GM18861 (cell line): ENCODE data around the gene KCNE2.
"Not testable (repeated sequence)": the region's sequence is repeated elsewhere in the genome, so short reads cannot be mapped to it uniquely, and the experiment has no call there.

Source experiments
- ATAC-seq: cut with Tn5 transposase; IDR thresholded peaks from one replicate; pipeline ENCODE4 v1.9.1; 2021; ENCODE audit not compliant: unreplicated experiment

Gene KCNE2

DNA sequence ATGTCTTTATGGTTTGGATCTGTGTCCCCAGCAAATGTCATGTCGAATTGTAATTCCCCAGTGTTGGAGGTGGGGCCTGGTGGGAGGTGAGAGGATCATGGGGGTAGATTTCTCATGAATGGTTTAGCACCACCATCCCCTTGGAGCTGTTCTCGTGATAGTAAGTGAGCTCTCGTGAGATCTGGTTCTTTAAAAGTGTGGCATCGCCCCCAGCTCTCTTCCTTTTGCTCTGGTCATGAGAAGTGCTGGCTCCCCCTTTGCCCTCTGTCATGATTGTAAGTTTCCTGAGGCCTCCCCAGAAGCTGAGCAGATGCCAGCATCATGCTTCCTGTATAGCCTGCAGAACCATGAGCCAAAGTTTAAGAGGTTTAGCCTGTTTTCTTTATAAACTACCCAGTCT is 11.2 kb upstream of the KCNE2 start:
- no peak for ATAC-seq

DNA sequence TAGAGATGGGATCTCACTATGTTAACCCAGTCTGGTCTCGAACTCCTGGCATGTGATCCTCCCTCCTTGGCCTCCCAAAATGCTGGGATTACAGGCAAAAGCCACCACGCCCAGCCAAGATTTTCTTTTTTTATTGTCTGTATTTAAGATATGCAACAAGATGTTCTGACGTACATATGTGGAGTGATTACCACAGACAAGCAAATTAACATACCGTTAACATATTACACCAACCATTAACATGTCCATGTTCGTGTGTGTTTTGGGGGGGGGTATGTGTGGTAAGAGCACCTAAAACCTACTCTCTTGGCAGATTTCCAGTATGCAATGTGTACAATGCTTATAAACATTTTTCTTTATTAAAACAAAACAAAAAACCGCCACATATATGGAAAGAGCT is 10.6 kb upstream of the KCNE2 start:
- ATAC-seq, result no peak

DNA sequence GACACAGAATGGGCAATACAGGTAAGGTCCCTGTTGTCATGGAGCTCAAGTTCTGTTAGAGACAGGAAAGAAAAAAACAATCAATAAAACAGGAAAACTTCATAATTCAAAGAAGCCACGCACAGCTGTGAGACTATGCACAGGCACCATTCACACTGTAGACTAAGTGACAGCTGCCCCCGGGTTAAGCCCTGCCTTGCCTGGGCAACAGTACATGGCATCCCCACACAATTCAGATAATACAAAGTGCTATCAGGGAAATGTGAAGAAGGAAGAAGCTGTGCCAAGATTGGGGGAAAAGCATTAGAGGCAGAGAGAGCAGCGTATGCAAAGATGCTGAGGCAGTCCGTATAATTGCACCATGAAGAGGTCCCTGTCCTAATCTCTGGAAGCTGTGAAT is 9.0 kb upstream of the KCNE2 start:
- ATAC-seq, result no peak

GRCh38 chr21:34355570-34355969 is 8.2 kb upstream of the KCNE2 start:
- ATAC-seq, result no peak

DNA sequence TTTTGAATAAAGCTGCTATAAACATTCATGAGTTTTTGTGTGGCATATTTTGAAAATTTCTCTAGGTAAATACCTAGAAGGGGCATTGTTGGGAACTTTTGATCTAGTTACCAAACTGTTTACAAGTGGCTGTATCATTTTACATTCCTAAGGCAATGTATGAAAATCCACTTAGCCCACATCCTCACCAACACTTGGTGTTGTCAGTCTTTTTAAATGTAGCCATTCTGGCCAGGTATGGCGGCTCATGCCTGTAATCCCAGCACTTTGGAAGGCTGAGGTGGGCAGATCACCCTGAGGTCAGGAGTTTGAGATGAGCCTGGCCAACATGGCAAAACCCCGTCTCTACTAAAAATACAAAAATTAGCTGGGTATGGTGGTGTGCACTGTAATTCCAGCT is 5.9 kb upstream of the KCNE2 start:
- no peak for ATAC-seq

GRCh38 chr21:34358866-34359265 is 4.9 kb upstream of the KCNE2 start:
- ATAC-seq, result no peak

DNA sequence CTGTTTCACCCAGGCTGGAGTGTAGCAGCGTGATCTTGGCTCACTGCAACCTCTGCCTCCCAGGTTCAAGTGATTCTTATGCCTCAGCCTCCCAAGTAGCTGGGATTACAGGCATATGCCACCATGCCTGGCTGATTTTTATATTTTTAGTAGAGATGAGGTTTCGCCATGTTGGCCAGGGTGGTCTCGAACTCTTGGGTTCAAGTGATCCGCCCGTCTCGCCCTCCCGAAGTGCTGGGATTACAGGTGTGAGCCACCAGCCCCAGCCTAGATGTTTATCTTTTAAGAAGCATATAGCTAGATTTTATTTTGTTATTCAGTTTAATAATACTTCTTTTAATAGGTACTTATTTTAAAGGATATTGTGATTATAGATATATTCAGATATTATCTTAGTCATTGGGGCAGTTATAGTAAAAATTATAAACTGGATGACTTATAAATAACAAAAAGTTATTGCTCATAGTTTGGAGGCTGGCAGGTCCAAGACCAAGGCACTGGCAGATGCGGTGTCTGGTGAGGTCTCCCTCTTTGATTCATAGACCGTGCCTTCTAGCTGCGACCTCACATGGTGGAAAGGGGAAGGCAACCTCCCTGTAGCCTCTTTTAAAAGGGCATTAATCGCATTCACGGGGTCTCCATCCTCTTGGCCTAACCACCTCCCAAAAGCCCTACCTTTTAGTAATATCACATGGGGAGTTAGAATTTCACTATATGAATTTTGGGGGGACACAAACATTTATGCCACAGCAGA is 3.1 kb upstream of the KCNE2 start:
- no peak for ATAC-seq

DNA sequence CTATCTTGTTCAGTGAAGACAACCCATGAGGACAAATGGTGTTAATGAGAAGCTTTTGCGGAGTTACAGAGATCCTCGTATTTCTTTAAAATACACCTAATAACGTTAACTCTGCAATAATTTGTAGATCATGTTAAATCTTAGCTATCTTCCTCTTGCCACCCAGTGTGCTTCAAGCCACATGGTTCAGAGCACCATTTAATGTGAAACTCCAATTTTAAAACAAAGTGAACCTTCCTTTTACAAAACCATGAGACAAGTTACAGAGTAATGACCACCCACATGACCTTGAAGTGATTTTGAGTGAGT is 1.7 kb upstream of the KCNE2 start:
- ATAC-seq, result no peak

DNA sequence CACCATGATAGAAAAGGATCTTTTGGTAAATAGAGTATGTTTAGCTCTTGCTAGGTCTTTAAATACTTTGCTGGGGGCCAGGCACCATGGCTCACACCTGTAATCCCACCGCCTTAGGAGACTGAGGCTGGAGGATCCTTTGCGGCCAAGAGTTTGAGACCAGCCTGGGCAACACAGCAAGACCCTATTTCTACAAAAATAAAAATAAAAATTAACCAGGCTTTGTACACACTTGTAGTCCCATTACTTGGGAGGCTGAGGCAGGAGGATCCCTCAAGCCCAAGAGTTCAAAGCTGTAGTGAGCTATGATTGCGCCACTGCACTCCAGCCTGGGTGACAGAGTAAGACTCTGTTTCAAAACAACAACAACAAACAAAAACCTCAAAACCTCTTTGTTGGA is 1.1 kb upstream of the KCNE2 start:
- no peak for ATAC-seq

DNA sequence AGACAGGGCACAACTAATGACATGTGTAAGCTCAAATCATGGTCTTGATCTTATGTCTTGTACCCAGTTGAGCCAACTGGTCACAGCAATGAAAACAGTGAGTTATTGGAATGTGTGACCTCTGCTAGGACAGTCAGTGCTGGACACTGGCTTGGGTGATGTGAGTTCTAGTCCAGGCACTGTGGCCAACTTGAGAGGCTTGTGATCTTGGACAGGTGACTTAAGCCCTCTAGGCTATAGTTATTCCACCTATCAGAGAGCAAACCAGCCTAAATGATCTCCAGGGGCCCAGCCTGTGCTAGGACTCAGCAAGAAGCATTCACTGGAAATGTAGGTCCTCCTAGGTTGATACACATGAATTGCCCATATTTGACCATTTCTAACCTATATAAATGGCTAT is 1.1 kb downstream of the KCNE2 start:
- no peak for ATAC-seq

GRCh38 chr21:34365809-34366208 is 2.0 kb downstream of the KCNE2 start:
- ATAC-seq, result no peak

- no peak for ATAC-seq
Observed at GRCh38 chr21:34367320-34367935, 3.6 kb downstream of the KCNE2 start.

DNA sequence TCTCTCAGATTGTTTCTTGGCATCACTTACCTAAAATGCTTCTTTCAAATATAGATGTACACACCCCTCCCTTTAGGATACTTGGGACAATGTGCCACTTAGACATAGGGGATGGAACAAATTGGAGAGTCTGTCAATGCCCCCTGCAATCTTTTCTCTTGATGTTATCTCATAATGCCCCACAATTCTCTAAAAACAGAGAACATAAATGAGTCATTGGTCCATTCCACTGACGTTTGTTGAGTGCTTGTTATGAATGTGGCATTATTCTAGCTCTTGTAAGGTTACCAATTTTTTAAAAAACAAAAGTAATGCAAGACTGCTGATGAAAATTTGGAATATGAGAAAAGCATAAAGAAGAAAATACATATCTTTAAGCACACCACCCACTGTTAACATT is 5.9 kb downstream of the KCNE2 start:
- ATAC-seq, result no peak

GRCh38 chr21:34372321-34372720 is 8.5 kb downstream of the KCNE2 start:
- ATAC-seq, result no peak

DNA sequence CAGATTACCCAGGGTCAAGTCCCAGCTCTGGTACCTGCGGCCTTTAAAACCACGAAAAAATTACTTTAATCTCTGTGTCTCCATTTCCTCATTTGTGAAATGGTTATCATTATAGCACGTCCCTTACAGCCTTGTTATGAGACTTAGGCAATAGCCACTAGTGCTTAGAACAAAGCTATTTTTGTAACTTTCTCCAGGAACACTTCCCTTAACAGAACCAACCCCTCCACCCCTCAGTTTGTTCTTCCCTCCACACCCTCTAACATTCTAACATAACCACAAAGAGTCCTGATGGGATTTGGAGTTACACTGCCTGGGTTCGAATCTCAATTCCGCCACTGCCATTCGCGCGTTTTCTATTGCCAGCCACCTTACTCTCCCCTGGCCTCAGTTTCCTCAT is 10.7 kb downstream of the KCNE2 start:
- ATAC-seq, result not testable (repeated sequence)

DNA sequence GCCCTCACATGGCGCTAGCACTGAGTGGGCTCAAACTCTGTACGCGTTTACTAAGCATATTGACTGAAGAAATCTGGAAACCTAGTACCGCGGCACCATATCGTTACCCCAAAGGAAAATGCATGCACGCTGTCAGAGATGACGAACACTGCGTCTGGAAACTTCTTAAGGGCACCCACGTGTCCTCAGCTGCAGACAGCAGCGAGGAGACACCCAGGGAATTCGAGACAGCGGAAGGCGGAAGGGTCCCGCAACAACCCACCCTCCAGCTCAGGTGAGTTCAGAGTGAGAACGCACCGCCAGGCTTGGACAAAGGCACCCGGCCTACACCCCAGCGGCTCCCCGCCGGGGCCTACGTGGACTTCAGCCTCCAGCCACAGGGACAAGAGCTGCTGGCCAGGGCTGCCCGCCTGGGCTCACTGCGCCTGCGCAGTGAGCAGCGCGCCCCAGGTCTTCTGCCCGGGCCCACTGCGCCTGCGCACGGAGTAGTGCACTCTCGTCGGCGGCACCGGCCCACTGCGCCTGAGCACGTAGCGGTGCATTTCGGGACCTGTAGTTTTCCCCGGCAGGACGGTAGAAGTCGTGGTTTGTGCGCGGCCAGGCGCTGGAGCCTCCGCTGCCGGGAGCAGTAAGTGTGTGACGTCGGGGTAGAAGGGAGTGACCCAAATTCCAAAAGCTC is 11.3 kb downstream of the KCNE2 start, which contains the start of gene SMIM11:
Gene SMIM11 (plus strand): TSS at position 568 of the 679 bp plus-strand sequence. CDS start 3,998 bp downstream, outside the sequence.
- peak; percentile 85 for ATAC-seq

DNA sequence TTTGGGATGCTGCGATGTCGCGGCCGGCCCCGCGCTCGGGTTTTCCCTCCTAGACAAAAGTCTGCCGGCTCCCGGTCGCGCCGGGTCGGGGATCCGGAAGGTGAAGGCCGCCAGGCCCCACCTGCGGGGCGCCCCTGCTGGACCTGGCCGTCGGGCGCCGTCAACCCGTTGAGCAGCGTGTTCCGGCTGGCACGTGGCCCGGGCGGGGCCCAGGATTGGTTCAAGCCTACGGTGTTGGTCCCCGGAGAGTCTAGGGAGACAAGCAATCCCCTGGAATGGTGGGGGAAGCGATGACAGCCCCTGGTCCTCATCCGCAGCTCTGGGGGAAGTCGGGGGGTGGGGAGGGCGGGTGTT is 11.8 kb downstream of the KCNE2 start:
- peak; percentile 52 for ATAC-seq

- ATAC-seq, result not testable (repeated sequence)
Observed at GRCh38 chr21:34383138-34383537, 19.3 kb downstream of the KCNE2 start.

DNA sequence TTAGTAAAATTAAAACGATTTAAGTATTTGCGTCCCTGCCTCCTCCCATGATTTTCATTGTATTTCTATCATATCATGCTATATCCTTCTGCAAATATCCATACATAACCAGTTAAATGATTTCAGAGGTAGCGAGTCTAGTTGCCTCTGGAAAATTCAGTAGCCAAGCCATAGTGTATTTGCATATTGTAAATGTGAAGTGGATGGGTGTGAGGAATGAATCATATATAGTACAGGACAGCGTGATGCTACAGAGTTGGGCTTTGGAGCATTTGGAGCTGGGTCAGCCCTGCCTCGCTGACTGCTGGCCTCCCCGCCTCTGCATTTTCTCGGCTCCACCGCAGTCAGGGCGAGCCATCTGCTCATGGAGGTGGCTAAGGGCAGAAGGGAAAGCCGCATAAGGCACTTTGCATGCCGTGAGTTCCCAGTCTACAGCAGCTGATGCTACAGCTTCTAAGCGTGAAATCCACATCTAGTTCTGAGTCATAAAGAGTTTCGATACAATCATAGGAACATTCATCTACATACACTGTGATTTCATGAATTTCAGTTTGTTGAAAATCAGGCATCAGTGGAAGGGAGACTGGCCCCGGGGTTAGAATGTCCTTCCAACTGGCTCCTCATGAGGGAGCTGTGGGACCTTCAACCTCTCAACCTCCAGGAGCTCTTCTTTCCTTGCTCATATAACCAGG is 20.1 kb downstream of the KCNE2 start:
- peak; percentile 81 for ATAC-seq

GRCh38 chr21:34400522-34400921 is 36.7 kb downstream of the KCNE2 start:
- ATAC-seq, result not testable (repeated sequence)

- not testable (repeated sequence) for ATAC-seq
Observed at GRCh38 chr21:34404742-34405141, 40.9 kb downstream of the KCNE2 start.

- ATAC-seq, result not testable (repeated sequence)
Observed at GRCh38 chr21:34405686-34406085, 41.9 kb downstream of the KCNE2 start.
